MCF 10A (cell line): Measurements from ENCODE around the gene GNA15. TPM values are rescaled to one million over a fixed set of nuclear protein-coding genes. Genes with fewer than 3 reads are reported as not detected.

ENCODE experiments used
- BruUV-seq: library from RNA; stranded (reverse); fragments of 400-500 nt; replicated peaks from 2 replicates; lab custom pipeline; 2021; lab: Mats Ljungman, UMichigan
- CTCF ChIA-PET: fragments of 300-600 bp; sonication (Branson Sonifier 250); formaldehyde crosslinking; extraction: SDS; loops from one replicate; lab custom pipeline; 2021; ENCODE audit warnings: antibody characterized with exemption, inconsistent platforms; lab: Yijun Ruan, JAX
- POLR2A ChIA-PET: fragments of 300-600, 350-650 bp; sonication (Branson Sonifier 250); formaldehyde crosslinking; extraction: SDS; loops from one replicate; lab custom pipeline; 2020; ENCODE audit warnings: antibody characterized with exemption, inconsistent platforms; lab: Yijun Ruan, JAX
- DNase-seq: peaks from one replicate; pipeline ENCODE4 v3.0.0-alpha.2; 2018; ENCODE audit not compliant: unreplicated experiment
- H3K27ac Mint-ChIP-seq: one replicate; pipeline ENCODE4 v1.8.0; 2022; ENCODE audit warnings: mild to moderate bottlenecking, low read depth, mixed read lengths; ENCODE audit not compliant: unreplicated experiment
- H3K27me3 Mint-ChIP-seq: one replicate; pipeline ENCODE4 v1.8.0; 2022; ENCODE audit warnings: mixed read lengths; ENCODE audit not compliant: insufficient read depth, unreplicated experiment
- H3K36me3 Mint-ChIP-seq: one replicate; pipeline ENCODE4 v1.8.0; 2022; ENCODE audit warnings: mild to moderate bottlenecking, moderate library complexity, mixed read lengths; ENCODE audit not compliant: insufficient read depth, unreplicated experiment
- H3K4me1 Mint-ChIP-seq: one replicate; pipeline ENCODE4 v1.8.0; 2022; ENCODE audit warnings: mixed read lengths; ENCODE audit not compliant: insufficient read depth, unreplicated experiment
- H3K4me3 Mint-ChIP-seq: one replicate; pipeline ENCODE4 v1.8.0; 2022; ENCODE audit warnings: mild to moderate bottlenecking, moderate library complexity, mixed read lengths; ENCODE audit not compliant: unreplicated experiment
- H3K9me3 Mint-ChIP-seq: one replicate; pipeline ENCODE4 v1.8.0; 2022; ENCODE audit warnings: mixed read lengths; ENCODE audit not compliant: unreplicated experiment
- CTCF ChIP-seq: fragments of 200-600 bp; IDR thresholded peaks from one replicate; pipeline ENCODE4 v1.8.0; 2022; ENCODE audit warnings: antibody characterized with exemption, mild to moderate bottlenecking; ENCODE audit not compliant: unreplicated experiment
- intact Hi-C: fragments of 100-400 bp; cut with micrococcal nuclease; formaldehyde crosslinking; loops from 2 replicates; pipeline ENCODE4 v1.14.1; 2022
- total RNA-seq: library from RNA; stranded (reverse); gene quantifications from 2 replicates; pipeline ENCODE4 v1.2.3, GENCODE V29; 2022

Gene GNA15
- total RNA-seq, 1 experiment from 2014 or later: 47.1 TPM

- no peak overlapping the region for H3K4me3 Mint-ChIP-seq
- H3K36me3 Mint-ChIP-seq: peaks cover 12% of the 10 kb centered on the region
- H3K4me1 Mint-ChIP-seq: peaks cover 6% of the 10 kb centered on the region
- no peaks in the 10 kb centered on the region for H3K27me3 Mint-ChIP-seq
- CTCF ChIA-PET: interaction anchor here (0.5 to 6.6 kb wide), 8 partner anchors 17 to 388 kb away, joined by 4 to 42 read pairs (median 5); no protein-coding TSS in a partner anchor
- POLR2A ChIA-PET: no interaction called here
- DNase-seq: no peak
- TF ChIP-seq CTCF: no peak
- H3K9me3 Mint-ChIP-seq: no peaks in the 10 kb centered on the region
- intact Hi-C loops: no loop called here
- H3K27ac Mint-ChIP-seq: no peak overlapping the region
- no TSS peak for BruUV-seq
These were observed 25.6 kb upstream of the GNA15 start for GRCh38 chr19:3110126-3110825.

GRCh38 chr19:3111586-3112247 lies 24.1 kb upstream of the GNA15 start:
- no TSS peak for BruUV-seq
- POLR2A ChIA-PET: no interaction called here
- CTCF ChIA-PET: interaction anchor here (0.8 to 6.6 kb wide), 4 partner anchors 15 to 160 kb away, joined by 4 to 42 read pairs (median 8); no protein-coding TSS in a partner anchor

GRCh38 chr19:3112375-3113099 lies 23.3 kb upstream of the GNA15 start:
- no TSS peak for BruUV-seq
- Mint-ChIP-seq H3K9me3 (no peaks in the 10 kb centered on the region), H3K36me3 (peaks cover 18% of the 10 kb centered on the region), H3K27me3 (no peaks in the 10 kb centered on the region), H3K27ac (no peak overlapping the region), H3K4me1 (peaks cover 6% of the 10 kb centered on the region), H3K4me3 (no peak overlapping the region)
- ChIA-PET POLR2A (no interaction called here), CTCF (interaction anchor here (0.6 to 1.5 kb wide), 3 partner anchors 16 to 150 kb away, joined by 3 to 4 read pairs (median 3); no protein-coding TSS in a partner anchor)
- no peak for TF ChIP-seq CTCF
- DNase-seq: no peak
- intact Hi-C loops: no loop called here

More at GRCh38 chr19:3111586-3112247, 24.1 kb upstream of the GNA15 start:
- Mint-ChIP-seq H3K4me3 (no peak overlapping the region), H3K36me3 (peaks cover 18% of the 10 kb centered on the region), H3K4me1 (peaks cover 6% of the 10 kb centered on the region), H3K27me3 (no peaks in the 10 kb centered on the region), H3K27ac (no peak overlapping the region), H3K9me3 (no peaks in the 10 kb centered on the region)
- TF ChIP-seq CTCF: no peak
- intact Hi-C loops: no loop called here
- DNase-seq: no peak
